GM23338 (cell line): ENCODE results near the gene CCDC63. TPM values are rescaled to one million over a fixed set of nuclear protein-coding genes. Genes with fewer than 3 reads are reported as not detected.

Experiments
- polyA plus RNA-seq: library from polyadenylated mRNA; unstranded; fragments of >200 nt; fragmentation: Nextera tagmentation; extraction: Ambion mirVana; gene quantifications from 2 replicates; pipeline ENCODE4 v1.2.1, GENCODE V29; 2016
- total RNA-seq: library from RNA; depleted of rRNA; stranded (reverse); fragments of >200 nt; shearing (Covaris generic); gene quantifications from 2 replicates; pipeline ENCODE4 v1.2.3, GENCODE V29; 2014; rRNA removed

Gene CCDC63
- total and polyA plus RNA-seq, 2 experiments from 2014 or later = 1.8 TPM; not detected in 1

Other genes starting within 250 kb of the CCDC63 start
- gene TCTN1, start 232.9 kb upstream of the CCDC63 start, total RNA-seq = 12.4 and 14.8 TPM in 2 replicates
- 10.5 and 10.6 TPM in 2 replicates for gene TCTN1, start 232.9 kb upstream of the CCDC63 start, polyA plus RNA-seq
- gene HVCN1, start 157.9 kb upstream of the CCDC63 start, total RNA-seq = 10.7 and 11.8 TPM in 2 replicates
- 10.1 and 10.4 TPM in 2 replicates for gene HVCN1, start 157.9 kb upstream of the CCDC63 start, polyA plus RNA-seq
- 501 and 577 TPM in 2 replicates for gene PPP1CC, start 104.1 kb upstream of the CCDC63 start, total RNA-seq
- 272 and 276 TPM in 2 replicates for gene PPP1CC, start 104.1 kb upstream of the CCDC63 start, polyA plus RNA-seq
- gene MYL2, start 73.6 kb downstream of the CCDC63 start, total RNA-seq = not detected in 2 replicates
- gene MYL2, start 73.6 kb downstream of the CCDC63 start, polyA plus RNA-seq = not detected in 2 replicates
- gene CUX2, start 187.2 kb downstream of the CCDC63 start, total RNA-seq = 4.4 and 4.5 TPM in 2 replicates
- 1.7 and 2.5 TPM in 2 replicates for gene CUX2, start 187.2 kb downstream of the CCDC63 start, polyA plus RNA-seq